HG02981 (cell line): ENCODE results near the gene XRCC4.
A peak's percentile ranks its signal among the peaks of the same experiment; 100 is the strongest.

ENCODE experiments used
- ATAC-seq: cut with Tn5 transposase; IDR thresholded peaks from one replicate; pipeline ENCODE4 v1.9.1; 2021; ENCODE audit warnings: mild to moderate bottlenecking, moderate library complexity; ENCODE audit not compliant: unreplicated experiment

Gene XRCC4

GRCh38 chr5:83069096-83069799 is 8.1 kb upstream of the XRCC4 start:
- ATAC-seq: no peak

GRCh38 chr5:83071286-83072051 is 5.9 kb upstream of the XRCC4 start:
- ATAC-seq: no peak

- no peak for ATAC-seq
Observed at GRCh38 chr5:83072966-83073365, 4.4 kb upstream of the XRCC4 start.

GRCh38 chr5:83077662-83078261 is 415 bp downstream of the XRCC4 start:
- ATAC-seq: peak; percentile 1

- ATAC-seq: no peak
Observed at GRCh38 chr5:83082750-83083149, 5.4 kb downstream of the XRCC4 start.

GRCh38 chr5:83084336-83084735 is 7.0 kb downstream of the XRCC4 start:
- no peak for ATAC-seq

GRCh38 chr5:83085106-83085505 is 7.8 kb downstream of the XRCC4 start:
- ATAC-seq: no peak

- no peak for ATAC-seq
Observed at GRCh38 chr5:83090169-83090568, 12.8 kb downstream of the XRCC4 start.

GRCh38 chr5:83092619-83093018 is 15.3 kb downstream of the XRCC4 start:
- ATAC-seq: no peak

GRCh38 chr5:83093692-83094091 is 16.3 kb downstream of the XRCC4 start:
- no peak for ATAC-seq

- no peak for ATAC-seq
Observed at GRCh38 chr5:83095163-83095956, 18.0 kb downstream of the XRCC4 start.

- ATAC-seq: no peak
Observed at GRCh38 chr5:83095957-83096539, 18.7 kb downstream of the XRCC4 start.

- ATAC-seq: no peak
Observed at GRCh38 chr5:83096660-83097339, 19.5 kb downstream of the XRCC4 start.

GRCh38 chr5:83097689-83098231 is 20.4 kb downstream of the XRCC4 start:
- no peak for ATAC-seq

GRCh38 chr5:83099001-83099400 is 21.7 kb downstream of the XRCC4 start:
- no peak for ATAC-seq

GRCh38 chr5:83099445-83099844 is 22.1 kb downstream of the XRCC4 start:
- ATAC-seq: no peak

GRCh38 chr5:83101514-83101913 is 24.2 kb downstream of the XRCC4 start:
- ATAC-seq: no peak

GRCh38 chr5:83102364-83102980 is 25.1 kb downstream of the XRCC4 start:
- no peak for ATAC-seq

GRCh38 chr5:83104021-83104420 is 26.7 kb downstream of the XRCC4 start:
- no peak for ATAC-seq
